Thyroid gland (tissue), 4 donors: Measurements from ENCODE around the gene PKHD1.

Experiments
- CTCF ChIP-seq, 6 experiments: fragments of 200-600 bp in 3 of 6; fragments of 450-650 bp in 3 of 6; sonication (generic) in 3 of 6; IDR thresholded peaks; one replicate each; pipeline ENCODE4 v1.5.1; 2016 to 2019; ENCODE audit warnings: antibody characterized with exemption in 6 of 6, mild to moderate bottlenecking in 2 of 6, inconsistent platforms in 1 of 6, moderate library complexity in 1 of 6
- POLR2A ChIP-seq, 2 donors: fragments of 450-650 bp; IDR thresholded peaks; one replicate each; pipeline ENCODE4 v1.6.1; 2017; ENCODE audit warnings: antibody characterized with exemption in 2 of 2, mild to moderate bottlenecking in 2 of 2, moderate library complexity in 1 of 2

DNA sequence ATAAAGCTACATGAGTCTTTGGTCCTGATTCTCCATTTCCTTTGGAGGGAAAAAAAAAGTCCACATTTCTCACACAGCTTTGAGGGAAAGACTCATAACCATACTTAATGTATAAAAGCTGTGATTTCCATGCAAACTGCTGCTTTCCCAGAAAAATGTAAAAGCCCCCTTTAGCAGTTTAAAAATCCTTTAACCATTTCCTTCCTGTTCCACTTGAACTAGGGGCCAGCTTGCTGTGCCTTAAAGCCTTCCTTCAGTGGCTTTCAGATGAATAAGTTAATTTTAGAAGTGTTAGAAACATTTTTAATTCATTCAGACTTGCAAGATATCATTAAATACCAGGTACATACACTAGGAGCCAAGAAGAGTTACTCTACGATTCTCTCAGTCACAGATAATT lies 273.5 kb downstream of the PKHD1 start:
- TF ChIP-seq CTCF (IDR thresholded peaks at IDR 0.05) = no peak
- no peak for TF ChIP-seq POLR2A (IDR thresholded peaks at IDR 0.05)
